Heart right ventricle (tissue), 16 donors: Measurements from ENCODE around the gene CHAC1. TPM values are rescaled to one million over a fixed set of nuclear protein-coding genes. Genes with fewer than 3 reads are reported as not detected.

Source experiments
- ATAC-seq, 8 donors: fragments of 200-7000 bp; cut with Tn5 transposase; one replicate each; pipeline ENCODE4 v1.9.1; 2020; ENCODE audit warnings: mild to moderate bottlenecking in 8 of 8, moderate library complexity in 8 of 8, moderate number of reproducible peaks in 1 of 8
- DNase-seq, 2 donors: peaks; one replicate each; pipeline ENCODE4 v3.0.0-alpha.2; 2020
- H3K27ac ChIP-seq, 10 donors: fragments of 200-600 bp; sonication (generic) in 2 of 10; one replicate each; pipeline versions ENCODE4 v1.5.0 to v1.8.0; 2020 to 2022; ENCODE audit warnings: mild to moderate bottlenecking in 3 of 10
- H3K27me3 ChIP-seq, 7 donors: fragments of 200-600 bp; one replicate each; pipeline ENCODE4 v1.8.0; 2021 to 2022; ENCODE audit warnings: mild to moderate bottlenecking in 2 of 7
- H3K36me3 ChIP-seq, 9 donors: fragments of 200-600 bp; sonication (generic) in 1 of 9; one replicate each; pipeline versions ENCODE4 v1.5.0 to v1.8.0; 2020 to 2022; ENCODE audit warnings: mild to moderate bottlenecking in 2 of 9
- H3K4me1 ChIP-seq, 9 donors: fragments of 200-600 bp; sonication (generic) in 1 of 9; one replicate each; pipeline versions ENCODE4 v1.5.0 to v1.8.0; 2020 to 2022; ENCODE audit warnings: mild to moderate bottlenecking in 4 of 9
- H3K4me3 ChIP-seq, 10 donors: fragments of 200-600 bp; sonication (generic) in 2 of 10; one replicate each; pipeline versions ENCODE4 v1.5.0 to v1.8.0; 2020 to 2022; ENCODE audit warnings: mild to moderate bottlenecking in 7 of 10, moderate library complexity in 2 of 10
- H3K9me3 ChIP-seq, 11 donors: fragments of 200-600 bp in 10 of 11; sonication (generic) in 2 of 11; one replicate each; pipeline versions ENCODE4 v1.5.0 to v1.8.0; 2013 to 2022; ENCODE audit warnings: mild to moderate bottlenecking in 2 of 11, control low read depth in 1 of 11, moderate library complexity in 1 of 11
- CTCF ChIP-seq, 9 donors: fragments of 200-600 bp; sonication (generic) in 2 of 9; IDR thresholded peaks; one replicate each; pipeline versions ENCODE4 v1.5.0 to v1.8.0; 2021 to 2022; ENCODE audit warnings: antibody characterized with exemption in 9 of 9, mild to moderate bottlenecking in 5 of 9, moderate library complexity in 1 of 9
- WGBS, 2 donors: extraction: QIAGEN DNeasy Blood & Tissue Kit; methylation state at CpG; one replicate each; pipeline ENCODE4 v1.1.7; 2013; ENCODE audit warnings: inconsistent platforms in 1 of 2; 5-methylcytosine and 5-hydroxymethylcytosine counted together
- intact Hi-C, 10 donors: fragments of 100-400 bp; cut with DNase I; formaldehyde crosslinking; loops; one replicate each; pipeline versions ENCODE4 v1.11.1 to v1.14.2; 2022
- long read RNA-seq, 3 donors: library from polyadenylated mRNA; unstranded; transcript quantifications; one replicate each; pipeline ENCODE4 v2.0.0, GENCODE V29; 2020 to 2021
- polyA plus RNA-seq, 2 donors: library from polyadenylated mRNA; stranded (reverse); fragments of 200-250 nt; gene quantifications; one replicate each; pipeline ENCODE4 v1.2.3, GENCODE V29; 2013
- total RNA-seq, 10 donors: library from RNA; stranded (reverse); fragmentation: NEBNext Ultra II Directional in 3 of 10; extraction: Animal tissue kit (Norgen Biotek cat#: 25700) in 3 of 10; gene quantifications; one replicate each; pipeline versions ENCODE4 v1.2.1 to v1.2.4, GENCODE V29; 2021 to 2023
- donor health status: Arrhythmogenic right ventricular cardiomyopathy.
- donor health status: ischemic (EF 13 %, LVEDD 7.1; RV severe dilation, severe dysfunction).
- donor health status: healthy with polysubstance abuse.
- donor health status: DM: no; HTN: yes; CAD: no.
- donor health status: DM: no; HTN: no; CAD: no.
- donor health status: ischemic (EF 25% LVEDD 6.9; RV normal size, moderate dysfunction).
- donor health status: ischemic (EF 25% LVEDD 5.7; RV mildly dilated, moderate dysfunction).
- donor health status: healthy.
- donor health status: DM: yes; HTN: yes; CAD: no.
- donor health status: Ischemic cardiomyopathy.
- donor health status: ischemic (EF 35%, LVEDD 5.7; RV mildly dilated, moderate dysfunction).
- donor health status: nonischemic (EF 11% LVEDD 7.7; RV severe dilation, severe dysfunction).
- donor health status: DM: yes; HTN: yes; CAD: no.
- donor health status: PGD.
- donor health status: ischemic (EF 29% LVEDD 5.4; RV normal size, mild dysfunction).
- donor health status: nonischemic (EF 23%, LVEDD 6.1; RV moderate dilation, normal function).

CHAC1 gene
- total RNA-seq (1 to 10 TPM in 7 of 10 donors, under 1 TPM in 3; 0.31 to 4.8 (median 1.7) TPM), polyA plus RNA-seq (1 to 10 TPM; 1.7 to 7.6 TPM)
- long read RNA-seq, donor 1, result 0 reads
- long read RNA-seq, donor 2, result 0 reads
- long read RNA-seq, donor 3, partial matches to known transcripts, result 0 of 1 reads
- long read RNA-seq, donor 3, other reads (novel, unspliced or antisense), result 0 of 1 reads

- Histone ChIP-seq H3K27me3 (no peaks in the 10 kb centered on the region), H3K36me3 (no peaks in the 10 kb centered on the region), H3K9me3 (no peaks in the 10 kb centered on the region), H3K4me1 (peaks cover 4 to 62% (median 22%) of the 10 kb centered on the region in 9 donors), H3K4me3 (peak within 1 kb of the TSS; percentile 54 to 90 (median 74)), H3K27ac (peak within 1 kb of the TSS in 9 of 10 donors; percentile 36 to 85 (median 65))
- ATAC-seq, result peak; percentile 87 to 94 (median 90)
- 1% methylated on average over 66 to 72 of the region's 72 CpGs for WGBS, 2 donors
- TF ChIP-seq CTCF (IDR thresholded peaks at IDR 0.05), result peak in 2 of 9 donors; percentile 15 to 19
- intact Hi-C loops, result no loop called here
- peak; percentile 92 to 93 for DNase-seq
Measured at GRCh38 chr15:40952901-40953712, at the start of gene CHAC1. TSS of gene CHAC1 (plus strand) at chr15:40953471. CDS start at chr15:40953584, 113 bp downstream.

GRCh38 chr15:40904552-40905201 lies 48.6 kb upstream of the CHAC1 start:
- peaks cover 0 to 49% (median 28%) of the 10 kb centered on the region in 9 donors for H3K36me3 ChIP-seq
- TF ChIP-seq CTCF (IDR thresholded peaks at IDR 0.05), result no peak
- H3K4me1 ChIP-seq, result peaks cover 16 to 83% (median 61%) of the 10 kb centered on the region in 9 donors
- 69 to 83% methylated on average over 7 of the region's 7 CpGs for WGBS, 2 donors
- H3K9me3 ChIP-seq, result no peaks in the 10 kb centered on the region
- no peak overlapping the region for H3K4me3 ChIP-seq
- DNase-seq (no peak), ATAC-seq (no peak)
- intact Hi-C loops, result loop anchor here (1.0 to 10.0 kb wide), 12 partner anchors 38 to 428 kb away; partner anchors contain the start of genes INO80 (in 3 of the 10), NUSAP1 (in 1 of the 10) and OIP5 (in 1 of the 10)
- H3K27ac ChIP-seq, result peak overlapping the region in 7 of 10 donors; percentile 15 to 100 (median 99)
- H3K27me3 ChIP-seq, result no peaks in the 10 kb centered on the region

GRCh38 chr15:40906091-40906990 lies 46.9 kb upstream of the CHAC1 start:
- H3K27me3 ChIP-seq, result no peaks in the 10 kb centered on the region
- DNase-seq (peak; percentile 90 to 95), ATAC-seq (peak; percentile 79 to 92 (median 87))
- WGBS, 2 donors, result 1 to 2% methylated on average over 31 to 36 of the region's 36 CpGs
- peaks cover 0 to 32% (median 17%) of the 10 kb centered on the region in 9 donors for H3K36me3 ChIP-seq
- H3K9me3 ChIP-seq, result no peaks in the 10 kb centered on the region
- TF ChIP-seq CTCF (IDR thresholded peaks at IDR 0.05), result peak; percentile 81 to 93 (median 90)
- peak overlapping the region; percentile 7 to 67 (median 57) for H3K4me3 ChIP-seq
- intact Hi-C loops, result loop anchor here in 6 of 10 donors (1.0 to 10.0 kb wide), 9 partner anchors 22 to 278 kb away; partner anchors contain the start of genes INO80 (in 3 of the 6) and DLL4 (in 1 of the 6)
- H3K4me1 ChIP-seq, result peaks cover 19 to 91% (median 66%) of the 10 kb centered on the region in 9 donors
- H3K27ac ChIP-seq, result peak overlapping the region; percentile 86 to 100 (median 98)
